ENCODE results near the gene RCBTB1.
"Not testable (repeated sequence)": the region's sequence is repeated elsewhere in the genome, so short reads cannot be mapped to it uniquely, and the experiment has no call there.

The RCBTB1 gene

DNA sequence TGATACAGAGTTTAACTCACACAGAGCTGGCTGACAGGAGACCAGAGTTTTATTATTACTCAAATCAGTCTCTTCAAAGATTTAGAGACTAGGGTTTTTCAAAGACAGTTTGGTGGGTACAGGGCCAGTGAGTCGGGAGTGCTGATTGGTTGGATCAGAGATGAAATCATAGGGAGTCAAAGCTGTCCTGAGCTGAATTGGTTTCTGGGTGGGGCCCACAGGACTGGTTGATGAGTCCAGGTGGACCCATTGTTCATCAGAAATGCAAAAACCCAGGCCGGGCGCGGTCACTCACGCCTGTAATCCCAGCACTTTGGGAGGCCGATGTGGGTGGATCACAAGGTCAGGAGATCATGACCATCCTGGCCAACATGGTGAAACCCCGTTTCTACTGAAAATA, 17.3 kb upstream of the RCBTB1 start:
- DNase-seq = not testable (repeated sequence)

DNA sequence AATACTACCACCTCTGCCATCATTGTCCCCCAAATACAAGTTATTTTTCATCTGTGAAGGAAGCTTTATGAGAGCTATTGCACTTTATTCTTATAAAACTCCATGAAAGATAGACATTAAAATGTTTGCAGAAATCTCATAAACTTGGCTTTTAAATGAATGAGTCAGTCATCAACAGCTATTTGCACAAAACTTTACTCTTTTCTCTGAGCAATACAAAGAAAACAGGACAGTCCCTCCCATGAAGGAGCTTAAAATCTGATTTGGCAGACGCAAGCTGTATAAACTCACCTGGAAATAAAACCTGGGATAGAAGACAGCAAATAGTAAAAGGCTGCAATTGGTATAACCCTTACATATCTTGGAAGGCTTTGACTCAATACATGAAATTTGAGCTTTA, 16.6 kb upstream of the RCBTB1 start:
- DNase-seq = no peak

DNA sequence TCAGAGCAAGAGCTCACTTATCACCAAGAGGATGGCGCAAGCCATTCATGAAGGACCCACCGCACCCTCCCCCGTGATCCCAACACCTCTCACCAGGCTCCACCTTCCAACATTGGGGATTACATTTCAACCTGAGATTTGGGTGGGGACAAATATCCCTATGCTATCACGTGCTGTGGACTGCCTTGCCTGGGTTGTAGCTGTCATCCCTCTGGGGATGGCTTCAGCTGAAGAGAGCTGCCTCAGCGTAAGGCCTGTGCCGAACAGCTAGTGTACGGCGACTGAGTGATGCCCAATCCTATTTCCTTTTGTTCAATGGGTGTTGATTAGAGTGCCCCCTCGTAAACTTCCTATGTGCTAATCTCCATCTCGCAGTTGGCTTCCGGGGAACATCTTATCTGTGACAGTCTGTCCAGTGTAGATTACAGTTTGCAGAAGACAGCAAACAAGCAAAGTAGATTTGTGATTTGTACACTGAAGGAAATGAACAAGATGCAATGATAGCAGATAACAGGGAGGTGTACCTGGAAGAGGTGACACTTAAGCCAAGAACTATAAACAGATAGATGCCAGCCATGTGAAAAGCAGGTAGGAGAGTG, 11.8 kb upstream of the RCBTB1 start:
- no peak for DNase-seq

DNA sequence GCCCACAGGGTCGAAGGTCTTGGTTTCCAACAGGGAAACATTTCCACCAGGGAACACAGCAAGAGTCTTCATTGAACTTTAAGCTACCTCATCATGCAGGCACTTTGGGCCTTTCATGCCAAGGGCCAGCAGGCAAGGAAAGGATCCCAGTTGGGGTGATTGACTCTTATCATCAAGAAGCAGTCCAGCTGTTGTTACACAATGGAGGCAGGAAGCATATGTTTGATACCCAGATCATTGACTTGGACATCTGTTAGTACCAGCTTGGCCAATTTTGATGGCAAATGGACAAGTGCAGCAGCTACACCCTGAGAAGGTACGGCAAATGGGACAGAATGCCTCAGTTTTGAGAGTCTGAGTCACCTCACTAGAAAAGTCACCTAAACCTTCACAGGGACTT, 10.9 kb upstream of the RCBTB1 start:
- peak; percentile 86 for DNase-seq

DNA sequence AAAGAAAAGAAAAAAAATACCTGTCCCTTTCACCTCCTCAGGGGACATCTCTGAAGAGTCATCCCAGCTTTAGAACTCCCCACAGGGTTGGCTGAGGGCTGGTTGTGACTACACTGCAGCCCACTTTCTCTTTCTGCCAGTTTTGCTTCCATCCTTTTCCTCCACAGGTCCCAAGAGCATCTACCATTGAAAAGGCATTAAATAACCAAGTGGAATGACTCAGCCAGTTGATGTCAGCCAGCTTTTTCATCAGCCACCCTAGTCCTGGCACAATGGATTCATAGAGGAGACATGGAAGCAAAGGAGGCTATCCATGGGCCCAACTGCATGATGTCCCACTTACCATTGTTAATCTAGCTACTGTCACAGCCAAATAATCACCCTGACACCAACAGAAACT, 9.2 kb upstream of the RCBTB1 start:
- no peak for DNase-seq

DNA sequence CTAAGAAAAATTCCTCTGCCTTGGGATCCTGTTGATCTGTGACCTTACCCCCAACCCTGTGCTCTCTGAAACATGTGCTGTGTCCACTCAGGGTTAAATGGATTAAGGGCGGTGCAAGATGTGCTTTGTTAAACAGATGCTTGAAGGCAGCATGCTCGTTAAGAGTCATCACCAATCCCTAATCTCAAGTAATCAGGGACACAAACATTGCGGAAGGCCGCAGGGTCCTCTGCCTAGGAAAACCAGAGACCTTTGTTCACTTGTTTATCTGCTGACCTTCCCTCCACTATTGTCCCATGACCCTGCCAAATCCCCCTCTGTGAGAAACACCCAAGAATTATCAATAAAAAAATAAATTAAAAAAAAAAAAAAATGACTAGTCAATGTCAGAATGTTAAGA, 8.5 kb upstream of the RCBTB1 start:
- not testable (repeated sequence) for DNase-seq

DNA sequence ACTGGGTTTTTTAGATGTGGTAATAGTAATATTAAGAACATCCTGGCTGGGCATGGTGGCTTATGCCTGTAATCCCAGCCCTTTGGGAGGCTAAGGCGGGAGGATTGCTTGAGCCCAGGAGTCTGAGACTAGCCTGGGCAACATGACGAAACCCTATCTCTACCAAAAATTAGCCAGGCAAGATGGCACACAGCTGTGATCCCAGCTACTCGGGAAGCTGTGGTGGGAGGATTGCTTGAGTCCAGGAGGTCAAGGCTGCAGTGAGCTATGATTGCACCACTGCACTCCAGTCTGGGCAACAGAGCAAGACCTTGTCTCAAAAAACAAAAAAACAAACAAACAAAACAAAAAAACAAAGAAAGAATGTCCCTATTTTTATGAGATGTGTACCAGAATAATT, 5.4 kb upstream of the RCBTB1 start:
- not testable (repeated sequence) for DNase-seq

DNA sequence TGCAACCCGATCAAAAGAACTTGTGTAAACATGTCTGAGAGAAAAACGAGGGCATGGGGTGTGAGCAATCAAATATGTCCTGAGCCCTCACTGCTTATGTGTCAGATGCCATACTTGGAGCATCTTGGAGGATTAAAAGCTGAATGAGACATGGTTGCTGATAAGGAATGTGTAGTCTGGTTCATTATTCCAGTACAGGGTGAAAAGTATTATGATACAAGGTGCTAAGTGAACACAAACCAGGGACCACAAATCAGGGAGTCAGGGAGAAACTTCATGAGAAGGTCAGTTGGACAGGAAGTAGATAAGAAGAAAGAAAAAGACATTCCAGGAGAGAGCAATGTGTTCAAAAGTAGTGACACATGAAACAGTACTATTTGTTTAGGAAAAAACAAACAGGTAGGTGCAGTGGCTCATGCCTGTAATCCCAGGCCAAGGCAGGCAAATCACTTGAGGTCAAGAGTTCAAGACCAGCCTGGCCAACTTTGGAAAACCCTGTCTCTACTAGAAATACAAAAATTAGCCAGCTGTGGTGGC, 2.0 kb upstream of the RCBTB1 start:
- no peak for DNase-seq

DNA sequence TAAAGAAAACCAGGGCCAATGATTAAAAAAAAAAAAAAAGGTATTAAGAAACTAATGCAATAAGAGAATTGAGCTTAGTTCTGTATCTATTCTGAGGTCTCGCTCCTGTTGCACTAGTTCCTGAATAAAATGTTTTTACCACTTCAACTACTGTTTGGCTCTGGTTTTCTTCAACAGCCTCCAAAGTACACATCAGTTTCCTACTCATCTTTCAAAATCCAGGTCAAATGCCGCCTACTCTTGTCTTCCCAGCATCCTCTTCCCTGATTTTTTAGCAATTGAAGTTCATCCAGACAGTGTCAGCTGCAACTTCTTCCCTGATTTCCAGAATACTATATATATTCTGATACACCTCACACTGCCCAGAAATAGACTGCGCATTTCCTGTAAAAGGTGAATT, 1.4 kb upstream of the RCBTB1 start:
- no peak for DNase-seq

DNA sequence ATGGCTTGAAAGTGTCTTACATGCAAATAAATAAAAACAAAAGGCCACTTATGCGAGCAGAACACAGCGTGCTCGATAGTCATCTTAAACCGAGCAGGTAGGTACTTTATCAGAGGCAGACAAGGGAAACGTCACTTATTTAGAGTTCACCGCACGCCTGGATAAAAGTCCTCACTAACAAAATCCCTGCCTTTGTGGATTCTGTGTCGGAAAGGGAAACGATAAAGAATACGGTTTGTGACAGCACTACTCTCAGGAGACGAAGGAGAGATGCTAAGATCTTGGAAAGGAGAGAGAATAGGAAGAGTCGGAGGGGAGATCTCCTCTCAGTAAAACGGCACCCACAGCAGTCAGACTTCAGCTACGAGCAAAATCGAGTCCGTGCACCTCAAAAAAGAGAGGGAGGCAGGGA, 581 bp downstream of the RCBTB1 start:
- DNase-seq = no peak

DNA sequence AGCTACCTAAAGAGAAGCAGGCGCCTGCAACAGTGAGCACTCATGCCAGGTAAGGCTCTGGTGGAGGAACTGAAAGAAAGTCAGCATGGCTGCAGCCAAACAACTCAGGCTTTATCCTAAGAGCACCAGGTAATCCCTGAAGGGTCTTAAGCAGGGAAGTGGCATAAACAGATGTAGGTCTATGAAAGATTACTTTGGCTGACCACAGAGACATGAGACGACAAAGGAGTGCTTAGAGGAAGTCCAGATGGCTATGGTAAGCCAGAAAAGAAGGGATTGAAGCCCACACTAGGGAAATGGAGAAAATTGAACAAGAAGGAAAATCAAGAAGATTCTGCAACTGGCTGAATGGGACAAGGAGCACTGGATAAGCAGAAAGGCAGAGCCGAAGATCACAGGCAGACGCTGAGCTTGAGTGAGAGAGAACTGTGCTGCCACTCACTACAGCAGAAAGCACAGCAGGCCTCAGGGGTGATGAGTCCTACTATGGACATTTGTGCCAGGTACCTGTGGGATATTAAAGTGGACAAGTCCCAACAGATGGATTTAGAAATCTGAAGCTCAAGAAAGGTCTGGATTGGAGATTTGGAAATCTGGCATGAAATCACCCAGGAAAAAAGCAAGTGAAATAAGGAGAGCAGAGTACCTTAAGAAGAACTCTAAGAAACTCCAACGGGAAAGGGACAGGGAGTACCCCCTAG, 4.2 kb downstream of the RCBTB1 start:
- DNase-seq = no peak

DNA sequence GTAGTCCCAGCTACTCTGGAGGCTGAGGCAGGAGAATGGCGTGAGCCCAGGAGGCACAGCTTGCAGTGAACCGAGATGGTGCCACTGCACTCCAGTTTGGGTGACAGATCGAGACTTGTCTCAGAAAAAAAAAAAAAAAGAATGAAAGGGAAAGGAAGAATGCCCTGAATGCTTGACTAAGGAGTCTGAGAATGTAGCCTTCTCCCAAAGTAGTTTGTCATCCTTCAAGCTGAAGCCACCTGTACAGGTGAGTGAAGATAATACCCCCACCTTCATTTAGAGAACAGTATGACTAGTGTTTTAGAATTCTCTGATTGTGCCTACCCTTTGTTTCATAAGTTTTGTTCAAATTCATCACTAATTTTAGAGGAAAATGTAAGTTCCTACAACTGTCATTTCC, 5.9 kb downstream of the RCBTB1 start:
- DNase-seq = no peak

DNA sequence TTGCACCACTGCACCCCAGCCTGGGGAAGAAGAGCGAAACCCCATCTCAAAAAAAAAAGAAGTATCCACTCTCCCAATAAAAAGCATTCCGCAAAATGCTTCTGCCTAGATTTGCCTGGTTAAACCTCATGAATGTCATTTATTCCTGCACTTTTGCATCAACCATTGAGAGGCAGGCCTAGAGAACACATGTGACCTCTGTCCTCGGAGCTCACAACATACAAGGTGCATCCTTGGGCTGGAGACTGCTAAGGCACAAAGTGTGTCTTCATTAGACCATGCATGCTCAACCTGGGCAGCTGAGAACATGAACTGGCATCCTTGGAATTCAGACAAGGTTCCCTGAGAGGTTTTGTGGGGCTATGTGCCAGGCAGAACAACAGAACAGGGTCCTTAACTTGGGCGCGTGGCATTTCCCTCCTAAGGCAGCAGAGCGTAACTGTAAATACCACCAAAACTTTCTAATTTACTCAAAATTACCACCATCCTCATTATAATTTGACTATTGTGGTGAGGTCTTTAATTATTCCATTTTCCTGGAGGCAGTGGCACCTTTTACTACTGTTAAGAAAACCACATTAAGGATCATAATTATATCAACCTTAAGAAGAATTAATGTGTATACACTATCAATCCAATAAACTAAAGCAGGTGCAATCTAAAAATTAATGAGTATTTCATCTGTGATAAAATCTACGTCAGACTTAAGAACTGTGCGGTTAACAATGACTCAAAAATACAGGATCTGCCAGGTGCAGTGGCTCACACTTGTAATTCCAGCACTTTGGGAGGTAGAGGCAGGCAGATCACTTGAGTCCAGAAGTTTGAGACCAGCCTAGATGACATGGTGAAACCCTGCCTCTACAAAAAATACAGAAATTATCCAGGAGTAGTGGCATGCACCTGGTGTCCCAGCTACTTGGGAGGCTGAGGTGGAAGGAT, 13.8 kb downstream of the RCBTB1 start:
- no peak for DNase-seq

DNA sequence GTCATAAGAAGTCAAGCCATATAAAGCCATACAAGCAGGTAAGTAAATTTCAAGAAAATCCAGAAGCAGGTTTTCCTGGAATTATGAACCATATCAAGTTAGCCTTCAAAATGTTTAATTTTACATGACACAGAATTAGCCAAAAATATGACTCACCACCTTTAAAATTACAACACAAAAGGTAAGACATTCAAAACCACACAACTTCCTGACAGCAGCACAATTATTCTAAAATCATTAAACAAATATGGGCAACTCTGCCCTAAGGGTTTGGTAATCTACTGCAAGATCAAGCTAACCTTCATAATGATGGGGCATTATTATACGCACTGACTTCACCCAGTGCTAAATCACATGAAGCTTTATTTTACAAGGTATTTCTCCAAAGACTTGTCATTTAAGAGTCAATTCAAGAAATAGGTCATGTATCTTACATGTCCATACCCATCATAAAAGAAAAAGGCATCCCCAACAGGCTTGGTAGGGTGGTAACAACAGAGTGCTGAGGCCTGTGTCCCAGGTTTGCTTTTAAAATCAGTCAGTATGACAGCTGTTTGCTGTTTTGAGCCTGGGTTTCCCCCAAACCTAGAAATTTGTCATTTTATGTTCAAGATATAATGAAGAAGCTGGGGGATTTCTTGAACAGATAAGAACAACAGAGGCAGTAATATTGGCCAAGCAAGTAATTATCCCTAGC, 15.2 kb downstream of the RCBTB1 start:
- no peak for DNase-seq

DNA sequence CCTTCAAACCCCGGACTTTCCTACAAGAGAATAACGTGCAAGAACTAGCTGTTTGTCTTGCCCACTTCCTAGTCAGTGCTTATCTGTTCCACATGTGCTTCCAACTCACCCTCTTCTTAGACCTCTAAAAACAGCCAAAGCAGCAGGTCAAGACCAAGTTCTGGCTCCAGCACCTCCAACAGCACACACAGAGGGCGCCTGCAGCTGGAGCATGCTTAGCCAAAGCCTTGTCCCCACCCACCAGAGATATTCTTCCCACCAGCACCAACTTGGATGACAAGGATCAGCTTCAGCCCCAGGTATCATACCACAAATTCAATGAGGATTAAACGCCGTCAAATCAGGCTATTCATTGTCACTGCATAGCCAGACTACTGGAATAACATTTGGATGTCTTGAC, 17.9 kb downstream of the RCBTB1 start:
- no peak for DNase-seq

DNA sequence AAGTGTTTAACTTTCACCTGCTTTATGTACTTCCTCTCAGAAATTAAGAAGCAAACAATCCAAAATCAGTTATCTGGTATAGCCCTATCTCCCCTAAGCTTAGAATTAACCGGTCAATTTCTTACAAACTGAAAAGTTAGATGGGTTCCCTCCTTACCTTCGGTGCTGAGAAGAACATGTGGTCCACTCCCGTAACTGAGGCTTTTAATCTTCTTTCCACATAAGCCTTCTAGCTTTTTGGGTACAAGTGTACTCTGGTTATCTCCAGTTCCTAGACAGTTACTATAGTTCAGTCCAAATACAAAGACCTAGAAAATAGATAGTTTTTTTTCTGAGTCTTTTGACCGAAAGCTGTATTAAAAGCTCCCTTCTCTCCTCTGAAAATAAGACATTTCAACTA, 18.9 kb downstream of the RCBTB1 start:
- no peak for DNase-seq

DNA sequence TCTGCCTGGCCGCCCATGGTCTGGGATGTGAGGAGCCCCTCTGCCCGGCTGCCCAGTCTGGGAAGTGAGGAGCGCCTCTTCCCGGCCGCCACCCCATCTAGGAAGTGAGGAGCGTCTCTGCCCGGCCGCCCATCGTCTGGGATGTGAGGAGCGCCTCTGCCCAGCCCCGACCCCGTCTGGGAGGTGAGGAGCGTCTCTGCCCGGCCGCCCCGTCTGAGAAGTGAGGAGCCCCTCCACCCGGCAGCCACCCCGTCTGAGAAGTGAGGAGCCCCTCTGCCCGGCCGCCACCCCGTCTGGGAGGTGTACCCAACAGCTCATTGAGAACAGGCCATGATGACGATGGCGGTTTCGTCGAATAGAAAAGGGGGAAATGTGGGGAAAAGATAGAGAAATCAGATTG, 19.9 kb downstream of the RCBTB1 start:
- DNase-seq = not testable (repeated sequence)

DNA sequence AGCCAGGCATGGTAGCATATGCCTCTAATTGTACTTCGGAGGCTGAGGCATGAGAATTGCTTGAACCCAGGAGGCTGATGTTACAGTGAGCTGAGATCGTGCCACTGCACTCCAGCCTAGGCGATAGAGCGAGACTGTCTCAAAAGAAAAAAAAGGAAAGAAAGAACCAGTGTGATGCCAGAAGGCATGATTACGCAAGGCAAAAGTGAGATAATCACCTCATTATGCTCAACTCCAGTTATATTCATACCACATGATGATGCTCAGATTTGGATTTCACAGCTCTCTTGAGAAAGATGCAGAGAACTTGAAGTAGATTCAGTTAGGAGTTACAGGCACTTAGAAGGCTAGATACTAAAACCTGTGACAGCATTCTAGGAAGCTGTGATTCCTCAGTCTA, 21.8 kb downstream of the RCBTB1 start:
- no peak for DNase-seq

DNA sequence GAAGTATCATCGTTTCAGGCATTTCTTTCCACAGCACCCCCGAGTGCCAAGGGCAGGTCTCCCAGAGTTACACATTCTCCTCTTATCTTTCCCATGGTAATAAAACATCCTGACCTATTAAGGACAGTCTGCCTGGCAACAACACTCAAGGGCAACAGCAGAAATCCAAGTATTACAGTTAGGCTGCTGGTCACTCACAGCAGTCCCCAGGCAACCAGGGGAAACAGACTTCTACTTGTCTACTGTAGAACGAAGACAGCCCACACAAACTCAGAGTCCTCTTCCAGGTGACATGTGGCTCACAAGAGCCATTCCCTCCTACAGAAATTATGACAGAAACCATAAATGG, 24.3 kb downstream of the RCBTB1 start:
- DNase-seq = no peak

DNA sequence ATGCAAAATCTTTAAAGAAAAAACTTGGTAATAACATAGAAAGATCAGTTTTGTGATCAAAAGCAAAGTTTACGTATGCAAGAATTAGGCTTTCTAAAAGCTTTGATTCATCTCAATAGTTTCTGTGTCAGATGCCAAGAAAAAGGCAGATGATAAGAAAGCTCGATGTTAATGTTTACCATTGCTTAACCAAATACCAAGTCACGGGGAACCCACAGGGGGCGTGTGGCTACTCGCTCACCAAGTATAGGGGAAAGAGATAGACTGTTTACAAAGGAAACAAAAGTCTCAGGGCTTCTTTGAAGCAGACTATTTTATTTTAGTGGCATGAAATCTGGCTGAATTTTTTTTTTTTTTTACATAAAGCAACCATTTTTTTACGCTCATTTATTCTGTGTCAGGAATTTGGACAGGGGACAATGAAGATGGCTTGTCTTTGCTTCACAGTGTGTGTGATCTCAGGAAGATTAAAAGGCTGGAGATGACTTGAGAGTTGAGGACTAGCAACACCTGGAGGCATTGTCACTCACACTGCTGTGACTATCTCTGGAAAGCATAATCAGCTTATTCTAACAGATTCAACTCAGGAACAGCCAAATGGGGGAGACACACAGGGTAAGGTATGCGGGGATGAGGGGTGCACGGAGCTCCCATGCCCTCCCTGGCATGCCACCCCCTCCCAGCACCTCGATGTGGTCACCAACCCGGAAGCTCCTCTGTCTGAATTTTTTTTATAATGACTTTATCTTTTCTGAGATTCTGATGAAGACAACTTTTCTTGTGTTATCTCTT, 24.9 kb downstream of the RCBTB1 start:
- DNase-seq = no peak

DNA sequence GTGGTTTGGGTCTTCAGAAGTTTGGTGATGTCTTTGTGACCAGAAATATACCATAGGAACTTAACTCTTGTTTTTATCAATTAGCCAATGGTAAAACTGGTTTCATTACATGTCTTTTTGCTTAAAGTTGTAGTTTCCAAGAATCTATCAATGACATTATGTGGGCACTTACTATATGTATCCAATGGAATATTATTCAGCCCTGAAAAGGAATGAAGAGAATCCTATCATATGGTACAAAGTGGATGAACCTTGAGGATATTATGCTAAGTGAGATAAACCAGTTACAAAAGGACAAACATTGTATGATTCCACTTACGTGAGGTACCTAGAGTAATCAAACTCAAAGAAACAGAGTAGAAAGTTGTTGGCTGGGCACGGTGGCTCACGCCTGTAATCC, 26.4 kb downstream of the RCBTB1 start:
- no peak for DNase-seq

DNA sequence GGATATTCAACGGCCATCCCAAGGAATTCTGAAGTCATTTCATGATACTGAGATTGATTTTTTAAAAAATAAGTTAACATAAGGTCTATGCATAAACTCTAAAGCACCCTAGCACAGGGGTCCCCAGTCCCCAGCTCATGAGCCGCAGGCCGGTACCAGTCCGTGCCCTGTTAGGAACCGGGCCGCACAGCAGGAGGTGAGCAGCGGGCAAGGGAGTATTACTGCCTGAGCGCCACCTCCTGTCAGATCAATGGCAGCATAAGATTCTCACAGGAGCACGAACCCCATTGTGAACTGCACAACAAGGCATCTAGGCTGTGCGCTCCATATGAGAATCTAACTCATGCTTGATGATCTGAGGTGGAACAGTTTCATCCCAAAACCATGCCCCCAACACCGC, 31.0 kb downstream of the RCBTB1 start:
- no peak for DNase-seq
